Activated CD8-positive, alpha-beta T cell treated with anti-CD3 and anti-CD28 coated beads for 36 hours (primary cell): ENCODE results near the gene LMBRD1. TPM values are rescaled to one million over a fixed set of nuclear protein-coding genes. Genes with fewer than 3 reads are reported as not detected.

Source experiments
- ATAC-seq: fragments of 200-7000 bp; cut with Tn5 transposase; one replicate; pipeline ENCODE4 v1.10.0; 2021; ENCODE audit warnings: mild to moderate bottlenecking, moderate library complexity
- CTCF ChIA-PET: fragments of 350-600 bp; sonication (Branson Sonifier 250); formaldehyde crosslinking; loops from one replicate; lab custom pipeline; 2021; ENCODE audit warnings: antibody characterized with exemption; lab: Charles Lee
- POLR2A ChIA-PET: fragments of 350-600 bp; sonication (Branson Sonifier 250); formaldehyde crosslinking; loops from one replicate; lab custom pipeline; 2021; ENCODE audit warnings: antibody characterized with exemption; lab: Charles Lee
- DNase-seq: peaks from one replicate; pipeline ENCODE4 v3.0.0-alpha.2; 2020
- H3K27ac Mint-ChIP-seq: one replicate; pipeline ENCODE4 v1.8.0; 2021; ENCODE audit warnings: mild to moderate bottlenecking, mixed read lengths
- H3K27me3 Mint-ChIP-seq: one replicate; pipeline ENCODE4 v1.8.0; 2021; ENCODE audit warnings: mixed read lengths
- H3K36me3 Mint-ChIP-seq: one replicate; pipeline ENCODE4 v1.8.0; 2021; ENCODE audit warnings: low read depth, mixed read lengths
- H3K4me1 Mint-ChIP-seq: one replicate; pipeline ENCODE4 v1.8.0; 2021; ENCODE audit warnings: low read depth, mixed read lengths
- H3K4me3 Mint-ChIP-seq: one replicate; pipeline ENCODE4 v1.8.0; 2021; ENCODE audit warnings: mild to moderate bottlenecking, moderate library complexity, mixed read lengths
- H3K9me3 Mint-ChIP-seq: one replicate; pipeline ENCODE4 v1.8.0; 2021; ENCODE audit warnings: mixed read lengths
- intact Hi-C: fragments of 100-400 bp; cut with micrococcal nuclease; formaldehyde crosslinking; loops from one replicate; pipeline ENCODE4 v1.10.0; 2022
- total RNA-seq, 2 experiments: library from RNA; stranded (reverse); gene quantifications; one replicate each; pipeline ENCODE4 v1.2.3, GENCODE V29; 2021
- TF ChIP-seq, protein P1 (sequence below): fragments of 200-600 bp; IDR thresholded peaks from one replicate; pipeline ENCODE4 v1.8.0; 2022; ENCODE audit warnings: antibody characterized with exemption, mild to moderate bottlenecking

The LMBRD1 gene
- total RNA-seq, 2 experiments from 2014 or later, result 14.6 to 15.9 TPM

DNA sequence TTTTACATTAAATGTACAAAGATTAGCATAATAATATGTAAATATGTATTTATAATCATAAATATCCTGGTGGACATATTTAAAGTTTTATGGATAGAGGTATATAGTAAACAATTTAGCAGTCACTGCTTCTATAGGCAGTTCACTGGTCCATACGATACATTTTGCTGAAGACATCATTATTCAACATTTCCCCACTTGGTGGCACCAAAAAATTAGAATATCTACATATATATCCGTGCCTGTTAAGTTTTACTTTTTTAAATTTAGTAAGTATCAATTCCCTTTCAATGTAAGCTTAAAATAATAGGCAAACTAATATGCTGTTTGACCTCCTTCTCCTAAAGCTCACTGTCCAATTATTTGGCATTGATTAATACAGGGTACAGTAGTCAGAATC lies 64.2 kb downstream of the LMBRD1 start:
- POLR2A ChIA-PET, result no interaction called here
- ATAC-seq, result no peak

DNA sequence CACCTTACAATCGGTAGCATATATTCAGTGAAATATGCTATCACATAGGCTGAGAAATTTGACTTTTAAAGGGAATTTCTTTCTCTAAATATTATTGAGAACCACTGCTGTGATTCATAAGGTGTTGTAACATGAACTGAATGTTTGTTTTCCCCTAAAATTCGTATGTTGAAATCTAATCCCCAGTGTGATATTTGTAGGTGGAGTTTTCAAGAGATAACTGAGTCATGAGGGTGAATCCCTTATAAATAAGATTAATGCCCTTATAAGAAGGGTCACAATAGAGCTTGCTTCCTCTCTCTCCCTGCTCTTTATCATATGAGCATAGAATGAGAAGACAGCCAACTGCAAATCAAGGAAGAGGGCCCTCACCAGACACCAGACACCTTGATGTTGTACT lies 64.8 kb downstream of the LMBRD1 start:
- no peak overlapping the region for H3K4me3 Mint-ChIP-seq
- H3K4me1 Mint-ChIP-seq, result no peaks in the 10 kb centered on the region
- H3K27ac Mint-ChIP-seq, result no peak overlapping the region
- ATAC-seq, result no peak
- H3K9me3 Mint-ChIP-seq, result no peaks in the 10 kb centered on the region
- intact Hi-C loops, result loop anchor here (10.0 kb wide), 1 partner anchor 373 kb away; no protein-coding TSS in a partner anchor
- TF ChIP-seq, protein P1, sequence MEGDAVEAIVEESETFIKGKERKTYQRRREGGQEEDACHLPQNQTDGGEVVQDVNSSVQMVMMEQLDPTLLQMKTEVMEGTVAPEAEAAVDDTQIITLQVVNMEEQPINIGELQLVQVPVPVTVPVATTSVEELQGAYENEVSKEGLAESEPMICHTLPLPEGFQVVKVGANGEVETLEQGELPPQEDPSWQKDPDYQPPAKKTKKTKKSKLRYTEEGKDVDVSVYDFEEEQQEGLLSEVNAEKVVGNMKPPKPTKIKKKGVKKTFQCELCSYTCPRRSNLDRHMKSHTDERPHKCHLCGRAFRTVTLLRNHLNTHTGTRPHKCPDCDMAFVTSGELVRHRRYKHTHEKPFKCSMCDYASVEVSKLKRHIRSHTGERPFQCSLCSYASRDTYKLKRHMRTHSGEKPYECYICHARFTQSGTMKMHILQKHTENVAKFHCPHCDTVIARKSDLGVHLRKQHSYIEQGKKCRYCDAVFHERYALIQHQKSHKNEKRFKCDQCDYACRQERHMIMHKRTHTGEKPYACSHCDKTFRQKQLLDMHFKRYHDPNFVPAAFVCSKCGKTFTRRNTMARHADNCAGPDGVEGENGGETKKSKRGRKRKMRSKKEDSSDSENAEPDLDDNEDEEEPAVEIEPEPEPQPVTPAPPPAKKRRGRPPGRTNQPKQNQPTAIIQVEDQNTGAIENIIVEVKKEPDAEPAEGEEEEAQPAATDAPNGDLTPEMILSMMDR, result no peak
- DNase-seq, result no peak
- ChIA-PET POLR2A (no interaction called here), CTCF (interaction anchor here (0.7 kb wide), 1 partner anchor 306 kb away, joined by 3 read pairs; no protein-coding TSS in a partner anchor)
- H3K27me3 Mint-ChIP-seq, result no peaks in the 10 kb centered on the region
- no peaks in the 10 kb centered on the region for H3K36me3 Mint-ChIP-seq

More for the DNA sequence above, 64.2 kb downstream of the LMBRD1 start:
- CTCF ChIA-PET, result interaction anchor here (0.7 to 1.7 kb wide), 2 partner anchors 12 to 306 kb away, joined by 3 to 4 read pairs; no protein-coding TSS in a partner anchor
- Mint-ChIP-seq H3K27ac (no peak overlapping the region), H3K4me1 (no peaks in the 10 kb centered on the region), H3K9me3 (no peaks in the 10 kb centered on the region), H3K4me3 (no peak overlapping the region), H3K36me3 (no peaks in the 10 kb centered on the region), H3K27me3 (no peaks in the 10 kb centered on the region)
- intact Hi-C loops, result loop anchor here (10.0 kb wide), 1 partner anchor 372 kb away; no protein-coding TSS in a partner anchor
- no peak for DNase-seq
- TF ChIP-seq, protein P1, result no peak

DNA sequence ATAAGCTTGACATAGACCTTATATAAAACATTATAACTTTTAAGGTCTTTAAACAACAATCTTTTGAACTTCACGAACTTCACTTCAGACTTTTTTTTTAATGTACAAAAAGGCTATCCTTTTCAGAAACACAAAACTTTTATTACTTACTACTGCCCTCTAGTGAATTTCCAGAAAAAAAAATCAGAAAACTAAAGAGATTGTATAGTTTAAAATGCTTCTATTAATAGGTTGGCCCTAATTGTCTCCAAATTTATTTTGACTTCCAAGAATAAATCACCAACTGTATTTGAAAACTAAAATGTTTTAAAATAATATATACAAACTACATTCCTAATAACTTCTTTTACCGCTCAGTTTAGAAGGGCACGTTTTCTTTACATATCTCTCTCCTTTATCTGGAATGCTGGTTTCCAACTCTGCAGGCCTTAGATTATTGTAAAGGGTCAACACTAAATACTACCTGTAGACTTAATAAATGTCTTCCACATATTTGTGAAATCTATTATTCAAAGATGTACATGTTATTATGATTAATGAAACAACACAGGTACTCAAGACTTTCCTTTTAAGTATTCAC lies 66.8 kb downstream of the LMBRD1 start:
- H3K4me1 Mint-ChIP-seq, result no peaks in the 10 kb centered on the region
- CTCF ChIA-PET, result interaction anchor here (0.7 to 1.5 kb wide), 13 partner anchors 8 to 313 kb away, joined by 3 to 5 read pairs (median 3); partner anchors contain the start of gene LMBRD1

DNA sequence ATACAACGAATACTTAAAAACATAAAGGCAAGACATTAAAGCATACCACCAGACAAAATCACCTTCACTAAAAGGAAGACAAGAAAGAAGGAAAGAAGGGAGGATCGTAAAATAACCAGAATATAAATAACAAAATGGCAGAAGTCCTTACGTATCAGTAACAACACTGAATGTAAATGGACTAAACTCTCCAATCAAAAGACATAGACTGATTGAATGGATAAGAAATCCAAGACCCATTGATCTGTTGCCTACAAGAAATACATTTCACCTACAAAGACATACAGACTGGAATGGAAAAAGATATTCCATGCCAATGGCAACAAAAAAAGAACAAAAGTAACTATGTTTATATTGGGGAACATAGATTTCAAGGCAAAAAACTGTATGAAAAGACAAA lies 74.1 kb downstream of the LMBRD1 start:
- TF ChIP-seq, protein P1, result no peak
- H3K4me1 Mint-ChIP-seq, result peaks cover 3% of the 10 kb centered on the region
- intact Hi-C loops, result no loop called here
- no peak overlapping the region for H3K4me3 Mint-ChIP-seq
- no peaks in the 10 kb centered on the region for H3K27me3 Mint-ChIP-seq
- no peak for DNase-seq
- H3K27ac Mint-ChIP-seq, result no peak overlapping the region
- ChIA-PET CTCF (interaction anchor here (1.5 kb wide), 1 partner anchor 382 kb away, joined by 3 read pairs; no protein-coding TSS in a partner anchor), POLR2A (no interaction called here)
- ATAC-seq, result no peak
- peaks cover 8% of the 10 kb centered on the region for H3K9me3 Mint-ChIP-seq
- peaks cover 36% of the 10 kb centered on the region for H3K36me3 Mint-ChIP-seq

More for the DNA sequence above, 66.8 kb downstream of the LMBRD1 start:
- Mint-ChIP-seq H3K27ac (no peak overlapping the region), H3K4me3 (no peak overlapping the region), H3K27me3 (no peaks in the 10 kb centered on the region), H3K36me3 (peaks cover 14% of the 10 kb centered on the region), H3K9me3 (peaks cover 5% of the 10 kb centered on the region)
- TF ChIP-seq, protein P1, result peak; percentile 65
- ATAC-seq (no peak), DNase-seq (no peak)
- intact Hi-C loops, result loop anchor here (10.0 kb wide), 1 partner anchor 375 kb away; no protein-coding TSS in a partner anchor
- POLR2A ChIA-PET, result no interaction called here

DNA sequence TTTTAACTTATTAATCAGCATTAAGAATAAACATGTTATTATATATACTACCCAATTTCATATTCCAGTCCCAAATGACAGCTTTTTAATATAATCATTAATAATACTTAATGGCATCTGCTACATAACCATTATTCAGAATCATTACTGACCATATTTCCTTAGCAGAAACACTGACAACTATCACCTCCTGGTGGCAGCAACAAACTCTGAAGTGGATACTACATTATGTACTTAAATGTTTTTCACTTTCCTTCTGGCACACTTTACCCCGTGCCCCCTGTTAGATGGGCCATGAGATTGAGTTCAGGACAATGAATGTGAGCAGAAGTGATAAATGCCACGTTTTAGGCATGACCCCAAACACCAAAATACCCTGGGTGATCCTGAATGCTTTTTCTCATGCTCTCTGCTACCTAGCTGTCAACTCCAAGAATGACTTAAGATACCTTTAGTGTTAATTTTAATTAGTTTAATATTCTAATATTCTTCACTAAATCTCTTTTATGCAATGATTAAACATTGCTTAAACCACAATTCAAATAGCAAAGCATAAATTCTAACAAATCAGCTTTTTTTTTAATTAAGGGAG lies 77.1 kb downstream of the LMBRD1 start:
- H3K4me1 Mint-ChIP-seq, result peaks cover 3% of the 10 kb centered on the region
- POLR2A ChIA-PET, result interaction anchor here (0.9 kb wide), 1 partner anchor 60 kb away, joined by 3 read pairs; no protein-coding TSS in a partner anchor
- ATAC-seq (no peak), DNase-seq (peak; percentile 28)
- intact Hi-C loops, result no loop called here
- CTCF ChIA-PET, result interaction anchor here (0.7 kb wide), 1 partner anchor 593 kb away, joined by 3 read pairs; no protein-coding TSS in a partner anchor
- peaks cover 32% of the 10 kb centered on the region for H3K36me3 Mint-ChIP-seq
- peaks cover 4% of the 10 kb centered on the region for H3K9me3 Mint-ChIP-seq
- TF ChIP-seq, protein P1, result peak; percentile 40
- no peak overlapping the region for H3K4me3 Mint-ChIP-seq
- no peak overlapping the region for H3K27ac Mint-ChIP-seq
- no peaks in the 10 kb centered on the region for H3K27me3 Mint-ChIP-seq
